AG10803 (cell line): ENCODE data around the gene CDC20.
"Not testable (repeated sequence)": the region's sequence is repeated elsewhere in the genome, so short reads cannot be mapped to it uniquely, and the experiment has no call there.

Experiments
- DNase-seq: peaks from one replicate; pipeline ENCODE4 v3.0.0; 2010; ENCODE audit warnings: low read depth
- H3K4me3 ChIP-seq: 2 replicates; pipeline ENCODE4 v1.5.1; 2011; ENCODE audit warnings: mild to moderate bottlenecking, low read length, control low read depth
- TF ChIP-seq, protein P1 (sequence below): conservative IDR thresholded peaks from 2 replicates; pipeline ENCODE4 v1.5.1; 2011; ENCODE audit warnings: mild to moderate bottlenecking, low read length, control low read depth, inconsistent platforms

The CDC20 gene

DNA sequence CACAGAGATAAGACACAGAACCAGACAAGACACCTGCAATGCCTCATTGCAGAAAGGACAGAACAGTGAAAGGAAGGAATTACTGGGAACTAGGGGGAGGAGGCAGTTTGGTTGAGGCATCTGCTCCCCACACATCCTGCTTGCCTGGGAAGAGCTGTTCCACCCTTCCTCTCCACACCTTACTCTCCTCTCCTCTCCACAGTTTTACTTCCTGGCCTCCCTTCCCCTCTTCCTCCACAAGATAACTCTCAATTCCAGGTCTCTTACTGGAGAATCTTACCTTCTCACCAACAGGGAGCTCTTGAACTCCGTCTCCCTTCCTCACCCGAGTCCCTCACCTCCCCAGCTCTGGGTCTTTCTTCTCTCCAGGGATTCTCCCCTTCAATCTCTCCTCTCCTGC lies 6.9 kb downstream of the CDC20 start:
- H3K4me3 ChIP-seq: no peak overlapping the region; the same call in 1 of the 2 replicates
- TF ChIP-seq, protein P1, sequence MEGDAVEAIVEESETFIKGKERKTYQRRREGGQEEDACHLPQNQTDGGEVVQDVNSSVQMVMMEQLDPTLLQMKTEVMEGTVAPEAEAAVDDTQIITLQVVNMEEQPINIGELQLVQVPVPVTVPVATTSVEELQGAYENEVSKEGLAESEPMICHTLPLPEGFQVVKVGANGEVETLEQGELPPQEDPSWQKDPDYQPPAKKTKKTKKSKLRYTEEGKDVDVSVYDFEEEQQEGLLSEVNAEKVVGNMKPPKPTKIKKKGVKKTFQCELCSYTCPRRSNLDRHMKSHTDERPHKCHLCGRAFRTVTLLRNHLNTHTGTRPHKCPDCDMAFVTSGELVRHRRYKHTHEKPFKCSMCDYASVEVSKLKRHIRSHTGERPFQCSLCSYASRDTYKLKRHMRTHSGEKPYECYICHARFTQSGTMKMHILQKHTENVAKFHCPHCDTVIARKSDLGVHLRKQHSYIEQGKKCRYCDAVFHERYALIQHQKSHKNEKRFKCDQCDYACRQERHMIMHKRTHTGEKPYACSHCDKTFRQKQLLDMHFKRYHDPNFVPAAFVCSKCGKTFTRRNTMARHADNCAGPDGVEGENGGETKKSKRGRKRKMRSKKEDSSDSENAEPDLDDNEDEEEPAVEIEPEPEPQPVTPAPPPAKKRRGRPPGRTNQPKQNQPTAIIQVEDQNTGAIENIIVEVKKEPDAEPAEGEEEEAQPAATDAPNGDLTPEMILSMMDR: no peak

DNA sequence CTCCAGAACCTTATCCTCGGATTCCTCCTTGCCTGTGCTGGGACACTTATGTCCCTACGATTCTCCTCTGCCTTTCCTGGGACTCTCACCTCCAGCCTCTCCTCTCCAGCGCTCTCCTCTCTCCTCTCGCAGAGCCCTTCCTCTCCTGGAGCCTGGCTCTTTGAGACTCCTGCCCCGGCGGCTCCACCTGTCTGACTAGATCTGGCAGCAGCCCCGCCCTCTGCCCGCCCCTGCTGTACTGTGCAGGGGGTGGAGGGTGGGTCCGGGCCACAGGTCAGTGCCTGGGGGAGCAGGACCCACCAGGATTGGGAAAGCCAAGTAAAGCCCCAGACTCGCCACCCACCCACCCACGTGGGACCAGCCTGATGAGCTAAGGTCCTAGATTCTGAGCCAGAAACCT lies 7.4 kb downstream of the CDC20 start:
- H3K4me3 ChIP-seq: peak overlapping the region; percentile 92
- TF ChIP-seq, protein P1: no peak
- no peak for DNase-seq

More for the DNA sequence above, 6.9 kb downstream of the CDC20 start:
- DNase-seq: no peak

DNA sequence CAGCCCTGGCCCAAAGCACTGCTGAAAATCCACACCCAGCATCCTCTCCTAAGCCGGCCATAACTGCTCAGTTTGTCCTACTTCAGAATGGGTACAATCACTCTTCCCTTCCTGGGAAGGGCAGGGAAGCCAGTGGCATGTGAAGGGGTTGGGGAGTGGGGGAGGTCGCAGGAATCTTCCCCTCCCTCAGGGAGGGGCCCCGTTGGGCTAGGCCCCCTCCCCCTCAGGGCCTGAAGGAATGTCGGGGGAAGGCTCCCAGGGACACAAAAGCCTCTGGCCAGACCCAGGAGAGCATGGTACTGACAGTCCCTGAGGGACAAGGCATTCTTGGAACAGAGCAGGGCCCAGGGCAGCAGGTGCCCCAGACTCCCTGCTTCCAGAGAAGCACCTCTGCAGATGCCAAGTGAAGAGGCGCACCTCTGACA lies 7.8 kb downstream of the CDC20 start:
- DNase-seq: no peak
- TF ChIP-seq, protein P1: no peak
- H3K4me3 ChIP-seq: peak overlapping the region; percentile 92

DNA sequence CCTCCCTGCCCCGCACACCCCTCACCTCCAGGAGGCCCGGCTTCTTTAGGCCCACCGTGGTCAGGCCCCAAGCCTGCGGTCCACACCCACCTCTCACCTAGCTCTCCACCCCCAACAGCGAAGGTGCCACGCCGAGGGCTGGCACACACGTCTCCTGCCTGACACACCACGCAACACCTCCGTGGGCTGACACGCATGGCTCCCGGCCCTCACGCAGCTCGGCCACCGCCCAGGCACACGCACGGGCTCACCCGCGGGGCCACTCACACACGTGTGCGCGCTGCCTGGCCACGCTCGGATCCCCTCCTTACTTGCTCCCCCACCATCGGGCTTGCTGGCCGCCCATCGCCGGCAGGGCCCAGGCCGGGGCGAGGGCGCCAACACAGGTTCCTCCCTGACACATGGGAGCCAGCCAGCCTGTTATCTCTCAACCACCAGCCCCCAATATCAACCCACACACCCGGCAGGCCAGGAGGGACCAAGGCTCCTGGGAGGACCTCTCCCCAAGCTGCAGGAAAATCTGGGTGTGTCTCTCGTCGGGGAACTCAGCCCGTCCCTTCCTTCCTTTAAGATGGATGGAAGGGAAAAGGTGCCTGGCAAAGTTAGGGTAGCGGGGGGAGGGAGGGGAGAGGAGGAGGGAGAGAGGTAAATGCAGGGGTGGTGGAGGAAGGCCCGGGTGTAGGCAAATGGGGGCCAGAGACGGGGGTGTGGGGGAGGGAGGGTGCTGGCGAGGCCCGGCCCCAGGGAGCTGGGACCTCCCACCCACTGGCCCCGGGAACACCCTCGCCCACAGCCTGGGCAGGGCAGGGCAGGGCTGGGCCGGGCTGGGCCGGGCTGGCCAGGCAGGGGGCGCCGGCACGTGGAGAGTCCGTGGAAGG lies 8.5 kb downstream of the CDC20 start:
- DNase-seq: no peak
- TF ChIP-seq, protein P1: no peak
- H3K4me3 ChIP-seq: peak overlapping the region; percentile 92

DNA sequence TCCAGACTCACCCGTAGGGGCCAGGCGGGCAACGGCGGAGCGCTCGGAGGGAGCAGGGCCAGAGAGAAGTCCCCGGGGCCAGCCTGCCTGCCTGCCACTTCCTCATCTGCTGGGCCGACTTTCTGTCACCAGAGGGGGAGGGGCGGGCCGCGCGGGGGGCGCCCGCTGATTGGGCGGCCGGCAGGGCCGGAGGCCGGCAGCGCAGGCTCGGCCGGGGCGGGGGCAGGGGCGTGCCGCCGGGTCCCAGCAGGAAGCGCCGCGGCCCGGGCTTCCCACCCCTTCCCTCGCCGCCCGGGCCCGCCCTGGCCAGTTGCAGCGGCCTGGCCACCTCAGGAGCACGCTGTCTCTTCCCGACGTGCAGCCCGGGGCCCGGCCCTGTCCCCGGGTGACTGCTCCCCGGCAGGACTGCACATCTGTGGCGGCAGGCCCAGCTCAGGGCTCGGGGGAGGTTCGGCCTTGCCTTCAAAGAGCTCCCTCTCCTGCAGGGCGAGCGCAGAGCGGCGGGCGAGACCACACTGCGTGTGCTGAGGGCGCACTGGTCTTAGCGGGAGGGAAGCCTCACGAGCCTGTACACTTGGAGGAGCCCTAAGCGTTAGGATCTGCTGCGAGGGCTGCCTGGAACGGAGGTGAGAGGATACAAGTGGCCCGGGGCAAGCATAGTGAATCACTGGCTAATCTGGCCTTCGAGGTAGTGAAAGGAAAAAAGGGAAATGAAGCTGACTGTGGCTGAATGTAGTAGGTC lies 9.3 kb downstream of the CDC20 start, which contains the start of gene ELOVL1:
Gene ELOVL1, minus strand, starts transcription at position 108 of the 742 bp plus-strand sequence. CDS start 2,402 bp downstream, outside the sequence.
- peak within 1 kb of the TSS; percentile 92 for H3K4me3 ChIP-seq
- DNase-seq: peak; percentile 82
- TF ChIP-seq, protein P1: peak; percentile 30; the same call in 1 of the 2 replicates

DNA sequence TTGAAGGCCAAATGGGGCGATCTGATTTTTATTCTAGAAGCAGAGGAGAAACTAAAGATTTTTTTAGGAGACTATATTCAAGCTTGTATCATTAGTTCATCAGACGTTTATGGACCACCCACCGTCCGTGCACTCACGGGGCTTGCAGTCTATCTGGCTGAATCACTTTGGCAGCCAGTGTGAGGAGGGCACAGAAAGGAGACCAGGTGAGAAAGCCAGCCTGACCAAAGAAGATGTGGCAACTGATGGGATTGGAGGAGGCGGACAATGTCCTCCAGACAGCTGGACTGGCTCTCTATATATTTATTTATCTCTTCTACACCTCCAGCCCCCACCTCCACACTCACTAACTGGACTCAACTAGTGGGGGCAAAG lies 9.9 kb downstream of the CDC20 start:
- H3K4me3 ChIP-seq: peak overlapping the region; percentile 65
- DNase-seq: no peak
- TF ChIP-seq, protein P1: no peak

DNA sequence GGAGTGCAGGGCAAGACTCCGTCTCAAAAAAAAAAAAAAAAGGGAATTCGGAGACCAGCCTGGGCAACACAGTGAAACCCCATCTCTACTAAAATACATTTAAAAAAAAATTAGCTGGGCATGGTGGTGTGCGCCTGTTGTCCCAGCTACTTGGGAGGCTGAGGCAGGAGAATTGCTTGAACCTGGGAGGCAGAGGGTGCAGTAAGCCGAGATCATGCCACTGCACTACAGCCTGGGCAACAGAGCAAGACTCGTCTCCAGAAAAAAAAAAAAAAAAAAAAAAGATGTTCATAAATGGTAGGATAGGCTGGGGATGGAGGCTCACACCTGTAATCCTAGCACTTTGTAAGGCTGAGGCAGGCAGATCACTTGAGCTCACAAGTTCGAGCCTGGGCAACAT lies 11.0 kb downstream of the CDC20 start:
- DNase-seq, H3K4me3 ChIP-seq: not testable (repeated sequence)
